ENCODE data around the gene DMRTA2.

DMRTA2 gene

DNA sequence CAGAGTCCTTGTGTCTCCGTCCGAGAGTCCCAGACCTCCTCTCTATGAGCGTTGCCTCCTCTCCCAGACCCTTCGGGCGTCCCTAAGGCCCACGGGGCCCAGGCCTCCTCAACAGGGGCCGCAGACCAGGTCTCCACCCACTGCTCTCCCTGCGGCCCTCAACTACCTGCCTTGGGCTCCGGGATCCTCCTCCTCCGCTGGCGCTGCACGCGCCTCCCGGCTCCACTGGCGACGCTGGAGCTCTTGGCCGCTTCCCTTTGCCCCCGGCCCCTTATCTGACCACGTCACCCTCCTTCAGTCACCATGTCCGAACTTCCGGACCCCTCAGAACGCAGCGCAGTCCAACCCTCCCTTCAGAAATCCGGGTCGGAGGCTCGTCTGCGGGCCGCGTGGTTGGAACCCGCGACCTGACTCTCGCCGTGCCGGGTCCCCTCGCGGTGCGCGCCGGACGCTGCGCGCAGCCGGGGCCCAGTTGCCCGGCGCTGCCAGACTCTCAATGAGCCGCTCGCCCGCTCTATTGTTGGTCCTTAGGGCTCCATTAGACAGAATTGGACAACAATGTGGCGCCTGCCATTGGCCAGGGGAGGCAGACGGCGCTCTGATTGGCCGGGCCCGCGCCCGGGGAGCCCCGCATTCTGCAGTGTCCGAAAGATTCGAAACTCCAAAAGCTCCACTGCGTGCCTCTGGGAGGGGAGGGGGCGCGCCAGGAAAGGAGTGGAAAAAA lies at the start of gene DMRTA2:
DMRTA2 (minus strand) TSS at position 498 of the 724 bp plus-strand sequence. CDS start 1,907 bp downstream, outside the sequence.
- H3K4me3 ChIP-seq (IDR thresholded peaks at IDR 0.05; ENCODE audit: insufficient read depth, low read depth, low read length): no peak within 1 kb of the TSS
- TF ChIP-seq, protein P1, sequence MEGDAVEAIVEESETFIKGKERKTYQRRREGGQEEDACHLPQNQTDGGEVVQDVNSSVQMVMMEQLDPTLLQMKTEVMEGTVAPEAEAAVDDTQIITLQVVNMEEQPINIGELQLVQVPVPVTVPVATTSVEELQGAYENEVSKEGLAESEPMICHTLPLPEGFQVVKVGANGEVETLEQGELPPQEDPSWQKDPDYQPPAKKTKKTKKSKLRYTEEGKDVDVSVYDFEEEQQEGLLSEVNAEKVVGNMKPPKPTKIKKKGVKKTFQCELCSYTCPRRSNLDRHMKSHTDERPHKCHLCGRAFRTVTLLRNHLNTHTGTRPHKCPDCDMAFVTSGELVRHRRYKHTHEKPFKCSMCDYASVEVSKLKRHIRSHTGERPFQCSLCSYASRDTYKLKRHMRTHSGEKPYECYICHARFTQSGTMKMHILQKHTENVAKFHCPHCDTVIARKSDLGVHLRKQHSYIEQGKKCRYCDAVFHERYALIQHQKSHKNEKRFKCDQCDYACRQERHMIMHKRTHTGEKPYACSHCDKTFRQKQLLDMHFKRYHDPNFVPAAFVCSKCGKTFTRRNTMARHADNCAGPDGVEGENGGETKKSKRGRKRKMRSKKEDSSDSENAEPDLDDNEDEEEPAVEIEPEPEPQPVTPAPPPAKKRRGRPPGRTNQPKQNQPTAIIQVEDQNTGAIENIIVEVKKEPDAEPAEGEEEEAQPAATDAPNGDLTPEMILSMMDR (conservative IDR thresholded peaks at IDR 0.05; ENCODE audit: low read depth, low read length): no peak
- H3K4me1 ChIP-seq (ENCODE audit: low read depth, poor library complexity, severe bottlenecking): no peaks in the 10 kb centered on the region
- H3K36me3 ChIP-seq (ENCODE audit: insufficient read depth): no peaks in the 10 kb centered on the region
- no peaks in the 10 kb centered on the region for H3K27me3 ChIP-seq (ENCODE audit: insufficient read depth, low read depth)
- no peak within 1 kb of the TSS for H3K27ac ChIP-seq
- no peaks in the 10 kb centered on the region for H4K20me1 ChIP-seq (ENCODE audit: insufficient read depth)
- no peak within 1 kb of the TSS for H3K9ac ChIP-seq
- H2AFZ ChIP-seq (ENCODE audit: low read depth): no peak within 1 kb of the TSS
- no peak within 1 kb of the TSS for H3K4me2 ChIP-seq
- H3K79me2 ChIP-seq (ENCODE audit: insufficient read depth, low read depth): no peaks in the 10 kb centered on the region

DNA sequence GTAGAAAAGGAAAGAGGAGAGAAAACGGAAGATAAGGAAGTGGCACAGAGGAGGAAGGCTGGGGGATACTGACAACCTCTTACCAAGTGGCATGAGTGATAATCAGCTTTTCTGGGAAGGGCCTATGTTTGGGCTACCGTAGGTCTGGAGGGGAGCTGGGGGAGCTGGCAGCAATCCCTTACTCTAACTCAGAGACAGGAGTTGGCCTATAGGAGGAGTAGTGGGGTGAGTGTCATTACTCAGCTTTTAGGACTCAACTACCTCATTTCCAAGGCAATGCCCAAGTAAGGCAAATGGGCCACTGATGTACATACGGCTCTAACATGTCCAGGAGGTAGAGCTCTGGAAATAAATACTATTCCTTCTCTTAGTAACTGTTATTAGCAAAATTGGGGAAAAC lies 48.7 kb upstream of the DMRTA2 start:
- Histone ChIP-seq H3K27me3 (ENCODE audit: insufficient read depth, low read depth) (no peaks in the 10 kb centered on the region), H3K9ac (no peak overlapping the region), H3K4me3 (IDR thresholded peaks at IDR 0.05; ENCODE audit: insufficient read depth, low read depth, low read length) (no peak overlapping the region), H3K4me2 (no peak overlapping the region), H3K27ac (no peak overlapping the region), H3K79me2 (ENCODE audit: insufficient read depth, low read depth) (no peaks in the 10 kb centered on the region), H3K36me3 (ENCODE audit: insufficient read depth) (no peaks in the 10 kb centered on the region), H4K20me1 (ENCODE audit: insufficient read depth) (no peaks in the 10 kb centered on the region), H2AFZ (ENCODE audit: low read depth) (no peak overlapping the region), H3K4me1 (ENCODE audit: low read depth, poor library complexity, severe bottlenecking) (no peaks in the 10 kb centered on the region)
- TF ChIP-seq, protein P1 (conservative IDR thresholded peaks at IDR 0.05; ENCODE audit: low read depth, low read length): no peak

DNA sequence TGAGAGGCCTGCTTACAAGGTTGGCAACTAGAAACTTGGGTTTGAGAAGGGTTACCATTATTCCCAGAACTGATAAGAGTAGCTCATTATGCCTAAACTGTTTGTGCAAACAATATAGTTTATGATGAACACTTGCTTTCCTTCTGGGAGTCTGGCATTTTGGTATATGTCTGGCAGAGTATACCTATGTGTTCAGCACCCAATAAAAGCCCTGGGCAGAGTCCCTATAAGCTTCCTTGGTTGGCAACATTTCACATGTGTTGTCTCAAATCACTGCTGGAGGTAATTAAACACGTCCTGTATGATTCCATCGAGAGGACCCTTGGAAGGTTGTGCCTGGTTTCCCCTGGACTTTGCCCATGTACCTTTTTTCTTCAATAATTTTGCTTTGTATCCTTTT lies 39.7 kb upstream of the DMRTA2 start:
- Histone ChIP-seq H3K4me1 (ENCODE audit: low read depth, poor library complexity, severe bottlenecking) (no peaks in the 10 kb centered on the region), H3K36me3 (ENCODE audit: insufficient read depth) (no peaks in the 10 kb centered on the region), H3K9ac (no peak overlapping the region), H3K79me2 (ENCODE audit: insufficient read depth, low read depth) (no peaks in the 10 kb centered on the region), H3K4me3 (IDR thresholded peaks at IDR 0.05; ENCODE audit: insufficient read depth, low read depth, low read length) (no peak overlapping the region), H4K20me1 (ENCODE audit: insufficient read depth) (no peaks in the 10 kb centered on the region), H2AFZ (ENCODE audit: low read depth) (no peak overlapping the region), H3K27me3 (ENCODE audit: insufficient read depth, low read depth) (no peaks in the 10 kb centered on the region), H3K4me2 (no peak overlapping the region), H3K27ac (no peak overlapping the region)
- TF ChIP-seq, protein P1 (conservative IDR thresholded peaks at IDR 0.05; ENCODE audit: low read depth, low read length): no peak

DNA sequence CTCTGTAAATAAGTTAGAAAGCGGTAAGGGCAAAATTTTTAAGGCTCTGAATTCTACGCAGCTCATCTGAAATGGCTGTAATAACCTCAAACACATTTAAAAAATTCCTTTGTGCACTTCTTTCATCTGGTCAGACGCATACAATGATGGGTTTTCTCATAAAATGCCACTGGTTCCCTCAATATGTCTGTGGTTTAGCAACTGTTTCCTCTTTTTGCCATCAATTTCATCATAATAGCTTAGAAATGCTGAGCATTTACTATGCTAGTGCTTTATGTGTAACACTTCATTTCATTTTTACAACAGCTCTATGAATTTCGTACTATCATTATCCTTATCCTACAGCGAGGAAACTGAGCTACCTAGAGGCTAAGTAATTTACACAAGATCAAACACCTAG lies 35.3 kb upstream of the DMRTA2 start:
- Histone ChIP-seq H3K4me2 (no peak overlapping the region), H4K20me1 (ENCODE audit: insufficient read depth) (no peaks in the 10 kb centered on the region), H3K4me1 (ENCODE audit: low read depth, poor library complexity, severe bottlenecking) (no peaks in the 10 kb centered on the region), H2AFZ (ENCODE audit: low read depth) (no peak overlapping the region), H3K4me3 (IDR thresholded peaks at IDR 0.05; ENCODE audit: insufficient read depth, low read depth, low read length) (no peak overlapping the region), H3K9ac (no peak overlapping the region), H3K27ac (no peak overlapping the region), H3K27me3 (ENCODE audit: insufficient read depth, low read depth) (no peaks in the 10 kb centered on the region), H3K79me2 (ENCODE audit: insufficient read depth, low read depth) (no peaks in the 10 kb centered on the region), H3K36me3 (ENCODE audit: insufficient read depth) (no peaks in the 10 kb centered on the region)
- TF ChIP-seq, protein P1 (conservative IDR thresholded peaks at IDR 0.05; ENCODE audit: low read depth, low read length): no peak
